HFFc6 (cell line): Measurements from ENCODE around the gene TENM4. TPM values are rescaled to one million over a fixed set of nuclear protein-coding genes. Genes with fewer than 3 reads are reported as not detected.
"Not testable (repeated sequence)": the region's sequence is repeated elsewhere in the genome, so short reads cannot be mapped to it uniquely, and the experiment has no call there.

Source experiments
- DNase-seq: peaks from one replicate; pipeline ENCODE4 v3.0.0-alpha.2; 2018
- H3K27ac Mint-ChIP-seq: 2 replicates; pipeline ENCODE4 v1.8.0; 2020; ENCODE audit warnings: mild to moderate bottlenecking, mixed read lengths
- H3K27me3 Mint-ChIP-seq: 2 replicates; pipeline ENCODE4 v1.8.0; 2021; ENCODE audit warnings: mild to moderate bottlenecking, moderate library complexity, mixed read lengths; ENCODE audit not compliant: insufficient read depth
- H3K36me3 Mint-ChIP-seq: 2 replicates; pipeline ENCODE4 v1.8.0; 2021; ENCODE audit warnings: low read depth, mixed read lengths
- H3K4me1 Mint-ChIP-seq: 2 replicates; pipeline ENCODE4 v1.8.0; 2020; ENCODE audit warnings: low read depth, mixed read lengths
- H3K4me3 Mint-ChIP-seq: 2 replicates; pipeline ENCODE4 v1.8.0; 2020; ENCODE audit warnings: mild to moderate bottlenecking, moderate library complexity, mixed read lengths
- H3K9me3 Mint-ChIP-seq: 2 replicates; pipeline ENCODE4 v1.8.0; 2020; ENCODE audit warnings: mild to moderate bottlenecking, mixed read lengths
- total RNA-seq, 6 experiments: library from RNA; stranded (reverse); fragmentation: NEBNext Ultra II Directional; extraction: Animal tissue kit (Norgen Biotek cat#: 25700); gene quantifications; 2 replicates in 1 of 6; 3 replicates in 5 of 6; pipeline ENCODE4 v1.2.3, GENCODE V29; 2021
- TF ChIP-seq, protein P1 (sequence below): fragments of 200-600 bp; sonication (generic); IDR thresholded peaks from 2 replicates; pipeline ENCODE4 v1.5.0; 2021; ENCODE audit warnings: antibody characterized with exemption, mild to moderate bottlenecking

The TENM4 gene
- total RNA-seq, 6 experiments from 2014 or later = 20.9 to 45.5 (median 26.5) TPM

DNA sequence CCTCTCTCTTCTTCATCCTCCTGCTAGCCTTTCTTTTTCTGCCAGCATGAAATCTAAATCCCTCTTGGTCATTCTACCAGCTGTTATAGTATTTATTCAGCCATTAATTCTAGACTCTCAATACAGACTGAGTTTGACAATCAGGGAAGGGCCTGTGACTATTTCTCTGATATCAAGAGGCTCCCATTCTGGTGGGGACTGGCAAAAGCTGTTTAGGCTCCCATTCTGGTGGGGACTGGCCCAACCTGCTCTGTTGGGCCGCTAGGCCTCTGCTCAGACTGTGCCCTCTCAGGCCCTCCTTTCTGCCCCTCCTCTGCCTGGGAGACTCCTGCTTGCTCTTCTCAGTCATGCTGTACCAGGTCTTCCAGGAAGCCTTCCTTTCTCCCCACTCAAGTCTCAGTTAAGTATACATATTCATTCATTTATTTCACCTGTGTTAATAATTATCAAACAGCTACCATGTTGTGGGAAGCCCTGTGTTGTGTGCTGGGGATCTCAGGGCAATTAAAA, 542.5 kb downstream of the TENM4 start:
- Mint-ChIP-seq H3K27ac (no peak overlapping the region), H3K27me3 (no peaks in the 10 kb centered on the region), H3K36me3 (peaks cover 3% of the 10 kb centered on the region; the same call in 1 of the 2 replicates), H3K4me1 (no peaks in the 10 kb centered on the region), H3K9me3 (no peaks in the 10 kb centered on the region), H3K4me3 (no peak overlapping the region)
- TF ChIP-seq, protein P1, sequence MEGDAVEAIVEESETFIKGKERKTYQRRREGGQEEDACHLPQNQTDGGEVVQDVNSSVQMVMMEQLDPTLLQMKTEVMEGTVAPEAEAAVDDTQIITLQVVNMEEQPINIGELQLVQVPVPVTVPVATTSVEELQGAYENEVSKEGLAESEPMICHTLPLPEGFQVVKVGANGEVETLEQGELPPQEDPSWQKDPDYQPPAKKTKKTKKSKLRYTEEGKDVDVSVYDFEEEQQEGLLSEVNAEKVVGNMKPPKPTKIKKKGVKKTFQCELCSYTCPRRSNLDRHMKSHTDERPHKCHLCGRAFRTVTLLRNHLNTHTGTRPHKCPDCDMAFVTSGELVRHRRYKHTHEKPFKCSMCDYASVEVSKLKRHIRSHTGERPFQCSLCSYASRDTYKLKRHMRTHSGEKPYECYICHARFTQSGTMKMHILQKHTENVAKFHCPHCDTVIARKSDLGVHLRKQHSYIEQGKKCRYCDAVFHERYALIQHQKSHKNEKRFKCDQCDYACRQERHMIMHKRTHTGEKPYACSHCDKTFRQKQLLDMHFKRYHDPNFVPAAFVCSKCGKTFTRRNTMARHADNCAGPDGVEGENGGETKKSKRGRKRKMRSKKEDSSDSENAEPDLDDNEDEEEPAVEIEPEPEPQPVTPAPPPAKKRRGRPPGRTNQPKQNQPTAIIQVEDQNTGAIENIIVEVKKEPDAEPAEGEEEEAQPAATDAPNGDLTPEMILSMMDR = no peak
- no peak for DNase-seq

DNA sequence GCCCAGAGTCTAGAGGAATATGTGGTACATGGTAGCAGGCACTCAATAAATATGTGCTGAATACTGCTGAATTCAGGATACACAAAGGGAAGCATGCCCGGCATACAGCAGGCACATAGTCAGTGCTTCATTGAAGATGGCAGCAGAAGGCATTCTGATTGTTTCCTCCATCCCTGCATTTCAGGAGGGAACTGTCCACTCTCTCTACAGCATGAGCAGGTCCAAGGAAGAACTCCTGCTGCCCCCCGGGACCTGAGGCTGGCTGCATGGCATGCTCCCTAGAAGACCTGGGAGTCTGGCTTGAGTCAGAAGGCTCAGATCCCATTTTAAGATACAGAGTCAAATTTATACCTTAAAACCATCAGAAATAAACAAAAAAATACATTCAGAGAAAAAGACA, 546.8 kb downstream of the TENM4 start:
- H3K4me1 Mint-ChIP-seq = no peaks in the 10 kb centered on the region
- H3K9me3 Mint-ChIP-seq = no peaks in the 10 kb centered on the region
- no peak overlapping the region for H3K27ac Mint-ChIP-seq
- DNase-seq = no peak
- H3K27me3 Mint-ChIP-seq = no peaks in the 10 kb centered on the region
- TF ChIP-seq, protein P1 = no peak
- H3K36me3 Mint-ChIP-seq = peaks cover 13% of the 10 kb centered on the region
- no peak overlapping the region for H3K4me3 Mint-ChIP-seq

DNA sequence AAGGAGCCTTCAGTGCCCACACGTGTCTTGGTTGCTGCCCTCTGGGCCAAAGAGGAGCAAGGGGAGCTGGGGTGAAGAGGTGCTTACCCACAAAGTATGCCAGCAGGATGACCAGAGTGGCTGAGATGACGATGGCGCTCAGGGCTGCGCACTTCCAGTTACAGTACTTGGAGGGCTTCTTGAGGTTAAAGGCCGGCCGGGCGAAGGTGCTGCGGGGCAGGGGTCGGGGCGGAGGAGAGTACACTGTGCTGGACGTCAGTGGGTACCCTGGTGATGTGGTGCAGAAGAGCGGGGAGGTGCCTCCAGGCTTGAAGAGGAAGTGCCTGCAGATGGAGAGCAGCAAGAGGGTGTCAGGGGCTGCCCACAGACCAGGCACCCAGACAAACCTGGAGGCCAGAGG, 551.1 kb downstream of the TENM4 start:
- no peak for DNase-seq
- H3K9me3 Mint-ChIP-seq = no peaks in the 10 kb centered on the region
- peaks cover 19% of the 10 kb centered on the region for H3K36me3 Mint-ChIP-seq
- no peak overlapping the region for H3K27ac Mint-ChIP-seq
- no peaks in the 10 kb centered on the region for H3K4me1 Mint-ChIP-seq
- H3K4me3 Mint-ChIP-seq = no peak overlapping the region
- TF ChIP-seq, protein P1 = no peak
- H3K27me3 Mint-ChIP-seq = no peaks in the 10 kb centered on the region

DNA sequence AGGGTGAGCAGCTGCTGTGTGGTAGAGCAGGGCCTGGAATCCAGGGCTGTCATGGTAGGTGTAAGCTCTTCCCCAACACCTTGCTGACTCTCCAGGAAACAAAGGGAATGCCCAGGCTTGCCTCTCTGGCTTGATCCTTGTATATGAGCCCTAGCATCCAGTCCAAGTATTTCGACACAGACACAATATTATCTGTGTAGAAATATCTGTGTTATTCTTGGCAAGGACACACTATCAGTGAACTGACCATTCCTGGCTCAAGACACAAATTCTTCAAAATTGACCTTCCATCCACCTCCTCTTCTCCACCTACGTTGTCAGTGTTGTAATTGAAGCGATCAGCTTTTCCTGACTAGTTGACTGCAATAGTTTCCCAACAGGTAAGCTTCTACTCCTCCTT, 554.2 kb downstream of the TENM4 start:
- no peak for DNase-seq

DNA sequence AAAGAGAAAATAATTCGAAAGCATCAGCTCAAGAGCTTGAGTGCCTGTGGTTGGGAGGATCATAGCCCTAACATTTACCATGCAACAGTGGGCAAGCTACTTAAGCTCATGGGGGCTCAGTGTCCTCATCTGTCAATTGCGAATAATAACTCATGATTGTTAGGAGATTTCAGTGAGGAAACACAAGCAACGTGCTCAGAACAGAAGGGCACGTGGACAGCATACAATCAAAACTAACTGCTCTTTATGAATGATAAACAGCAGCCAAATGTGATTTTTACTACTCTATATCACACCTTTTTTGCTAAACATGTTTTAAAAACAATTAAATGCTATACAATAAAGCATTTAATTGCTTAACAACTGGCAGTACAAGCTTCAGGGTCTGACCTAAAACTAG, 556.1 kb downstream of the TENM4 start:
- no peaks in the 10 kb centered on the region for H3K4me1 Mint-ChIP-seq
- peaks cover 25% of the 10 kb centered on the region for H3K36me3 Mint-ChIP-seq
- H3K9me3 Mint-ChIP-seq = peaks cover 3% of the 10 kb centered on the region; the same call in 1 of the 2 replicates
- TF ChIP-seq, protein P1 = no peak
- DNase-seq = no peak
- no peak overlapping the region for H3K4me3 Mint-ChIP-seq
- H3K27ac Mint-ChIP-seq = no peak overlapping the region
- H3K27me3 Mint-ChIP-seq = no peaks in the 10 kb centered on the region

More for the DNA sequence above, 554.2 kb downstream of the TENM4 start:
- TF ChIP-seq, protein P1 = no peak
- Mint-ChIP-seq H3K9me3 (no peaks in the 10 kb centered on the region), H3K27me3 (no peaks in the 10 kb centered on the region), H3K4me3 (no peak overlapping the region), H3K27ac (no peak overlapping the region), H3K36me3 (peaks cover 20% of the 10 kb centered on the region), H3K4me1 (no peaks in the 10 kb centered on the region)

DNA sequence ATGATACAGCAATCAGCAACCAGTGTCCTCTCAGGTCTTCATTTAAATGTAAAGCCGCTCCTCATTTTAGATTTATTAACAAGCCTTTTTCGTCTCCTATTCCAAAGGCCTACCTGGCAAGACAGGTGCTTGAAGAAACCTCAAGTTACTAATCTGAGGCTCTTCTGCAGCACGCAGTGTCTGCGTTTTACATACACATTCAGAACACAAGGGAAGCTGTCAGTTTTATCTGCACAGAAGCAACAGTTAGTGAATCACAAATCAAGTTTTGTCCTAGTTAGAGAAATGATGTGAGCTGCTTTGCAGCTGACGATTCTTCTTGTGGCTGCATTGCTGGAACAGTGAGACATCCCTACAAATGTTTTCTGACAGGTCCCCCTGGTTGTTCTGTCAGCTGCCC, 557.3 kb downstream of the TENM4 start:
- H3K9me3 Mint-ChIP-seq = peaks cover 9% of the 10 kb centered on the region
- TF ChIP-seq, protein P1 = no peak
- no peak for DNase-seq
- no peak overlapping the region for H3K27ac Mint-ChIP-seq
- peaks cover 24% of the 10 kb centered on the region for H3K36me3 Mint-ChIP-seq
- no peak overlapping the region for H3K4me3 Mint-ChIP-seq
- H3K27me3 Mint-ChIP-seq = no peaks in the 10 kb centered on the region
- no peaks in the 10 kb centered on the region for H3K4me1 Mint-ChIP-seq

DNA sequence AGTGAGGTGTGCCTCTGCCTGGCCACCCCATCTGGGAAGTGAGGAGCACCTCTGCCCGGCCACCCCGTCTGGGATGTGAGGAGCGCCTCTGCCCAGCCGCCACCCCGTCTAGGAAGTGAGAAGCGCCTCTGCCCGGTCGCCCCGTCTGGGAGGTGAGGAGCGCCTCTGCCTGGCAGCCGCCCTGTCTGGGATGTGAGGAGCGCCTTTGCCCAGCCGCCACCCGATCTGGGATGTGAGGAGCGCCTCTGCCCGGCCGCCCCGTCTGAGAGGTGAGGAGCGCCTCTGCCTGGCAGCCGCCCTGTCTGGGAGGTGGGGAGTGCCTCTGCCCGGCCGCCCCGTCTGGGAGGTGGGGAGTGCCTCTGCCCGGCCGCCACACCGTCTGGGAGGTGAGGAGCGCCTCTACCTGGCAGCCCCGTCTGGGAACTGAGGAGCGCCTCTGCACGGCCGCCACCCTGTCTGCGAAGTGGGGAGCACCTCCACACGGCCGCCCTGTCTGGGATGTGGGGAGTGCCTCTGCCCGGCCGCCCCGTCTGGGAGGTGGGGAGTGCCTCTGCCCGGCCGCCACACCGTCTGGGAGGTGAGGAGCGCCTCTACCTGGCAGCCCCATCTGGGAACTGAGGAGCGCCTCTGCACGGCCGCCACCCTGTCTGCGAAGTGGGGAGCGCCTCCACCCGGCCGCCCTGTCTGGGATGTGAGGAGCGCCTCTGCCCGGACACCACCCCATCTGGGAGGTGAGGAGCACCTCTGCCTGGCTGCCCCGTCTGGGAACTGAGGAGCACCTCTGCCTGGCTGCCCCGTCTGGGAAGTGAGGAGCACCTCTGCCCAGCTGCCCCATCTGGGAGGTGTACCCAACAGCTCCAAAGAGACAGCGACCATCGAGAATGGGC, 561.5 kb downstream of the TENM4 start:
- not testable (repeated sequence) for H3K27ac Mint-ChIP-seq, H3K4me1 Mint-ChIP-seq, H3K27me3 Mint-ChIP-seq, H3K4me3 Mint-ChIP-seq, DNase-seq
- Mint-ChIP-seq H3K9me3 (peaks cover 10% of the 10 kb centered on the region), H3K36me3 (peaks cover 23% of the 10 kb centered on the region)
